Chondrocyte (in vitro differentiated cells): ENCODE results near the gene KLHL28. TPM values are rescaled to one million over a fixed set of nuclear protein-coding genes. Genes with fewer than 3 reads are reported as not detected.

Experiments
- DNase-seq: peaks from one replicate; pipeline ENCODE4 v3.0.0; 2021; ENCODE audit warnings: mixed read lengths, low spot score
- H3K27ac Mint-ChIP-seq: one replicate; pipeline ENCODE4 v1.8.0; 2021; ENCODE audit warnings: mild to moderate bottlenecking, moderate library complexity, mixed read lengths; ENCODE audit not compliant: unreplicated experiment
- H3K27me3 Mint-ChIP-seq: 2 replicates; pipeline ENCODE4 v1.8.0; 2021; ENCODE audit warnings: low read depth, mixed read lengths
- H3K36me3 Mint-ChIP-seq: 2 replicates; pipeline ENCODE4 v1.8.0; 2021; ENCODE audit warnings: low read depth, mixed read lengths
- H3K4me1 Mint-ChIP-seq: 2 replicates; pipeline ENCODE4 v1.8.0; 2021; ENCODE audit warnings: low read depth, mild to moderate bottlenecking, mixed read lengths
- H3K4me3 Mint-ChIP-seq: one replicate; pipeline ENCODE4 v1.8.0; 2021; ENCODE audit warnings: mild to moderate bottlenecking, moderate library complexity, mixed read lengths; ENCODE audit not compliant: unreplicated experiment
- H3K9me3 Mint-ChIP-seq: 2 replicates; pipeline ENCODE4 v1.8.0; 2021; ENCODE audit warnings: low read depth, mixed read lengths
- total RNA-seq: library from RNA; stranded (reverse); gene quantifications from 3 replicates; pipeline ENCODE4 v1.2.1, GENCODE V29; 2021
- TF ChIP-seq, protein P1 (sequence below): fragments of 200-600 bp; sonication (generic); IDR thresholded peaks from 2 replicates; pipeline ENCODE4 v1.5.0; 2021; ENCODE audit warnings: antibody characterized with exemption, mild to moderate bottlenecking, moderate library complexity

Gene KLHL28
- total RNA-seq, 1 donor from 2014 or later: 24.2 TPM

GRCh38 chr14:44960146-44960545, 1.6 kb downstream of the KLHL28 start:
- Mint-ChIP-seq H3K4me3 (no peak overlapping the region), H3K9me3 (no peaks in the 10 kb centered on the region), H3K27me3 (no peaks in the 10 kb centered on the region), H3K27ac (no peak overlapping the region), H3K36me3 (no peaks in the 10 kb centered on the region), H3K4me1 (peaks cover 39% of the 10 kb centered on the region)
- DNase-seq: no peak
- TF ChIP-seq, protein P1, sequence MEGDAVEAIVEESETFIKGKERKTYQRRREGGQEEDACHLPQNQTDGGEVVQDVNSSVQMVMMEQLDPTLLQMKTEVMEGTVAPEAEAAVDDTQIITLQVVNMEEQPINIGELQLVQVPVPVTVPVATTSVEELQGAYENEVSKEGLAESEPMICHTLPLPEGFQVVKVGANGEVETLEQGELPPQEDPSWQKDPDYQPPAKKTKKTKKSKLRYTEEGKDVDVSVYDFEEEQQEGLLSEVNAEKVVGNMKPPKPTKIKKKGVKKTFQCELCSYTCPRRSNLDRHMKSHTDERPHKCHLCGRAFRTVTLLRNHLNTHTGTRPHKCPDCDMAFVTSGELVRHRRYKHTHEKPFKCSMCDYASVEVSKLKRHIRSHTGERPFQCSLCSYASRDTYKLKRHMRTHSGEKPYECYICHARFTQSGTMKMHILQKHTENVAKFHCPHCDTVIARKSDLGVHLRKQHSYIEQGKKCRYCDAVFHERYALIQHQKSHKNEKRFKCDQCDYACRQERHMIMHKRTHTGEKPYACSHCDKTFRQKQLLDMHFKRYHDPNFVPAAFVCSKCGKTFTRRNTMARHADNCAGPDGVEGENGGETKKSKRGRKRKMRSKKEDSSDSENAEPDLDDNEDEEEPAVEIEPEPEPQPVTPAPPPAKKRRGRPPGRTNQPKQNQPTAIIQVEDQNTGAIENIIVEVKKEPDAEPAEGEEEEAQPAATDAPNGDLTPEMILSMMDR: no peak

GRCh38 chr14:44959538-44959937, 2.2 kb downstream of the KLHL28 start:
- no peak for DNase-seq
- Mint-ChIP-seq H3K36me3 (no peaks in the 10 kb centered on the region), H3K4me3 (no peak overlapping the region), H3K27ac (no peak overlapping the region), H3K27me3 (no peaks in the 10 kb centered on the region), H3K4me1 (peaks cover 32% of the 10 kb centered on the region), H3K9me3 (no peaks in the 10 kb centered on the region)
- TF ChIP-seq, protein P1: no peak

DNA sequence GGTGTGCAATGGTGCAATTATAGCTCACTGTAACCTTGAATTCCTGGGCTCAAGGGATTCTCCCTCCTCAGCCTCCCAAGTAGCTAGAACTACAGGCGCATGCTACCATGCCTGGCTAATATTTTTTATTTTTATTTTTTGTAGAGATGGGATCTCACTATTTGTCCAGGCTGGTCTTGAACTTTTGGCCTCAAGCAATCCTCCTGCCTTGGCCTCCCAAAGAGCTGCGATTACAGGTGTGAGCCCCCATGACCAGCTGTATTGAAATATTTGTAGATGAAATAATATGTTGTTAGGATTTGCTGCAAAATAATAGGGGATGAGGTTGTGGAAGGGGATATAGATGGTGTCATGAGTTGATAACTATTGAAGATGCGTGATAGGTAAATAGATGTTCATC, 4.9 kb downstream of the KLHL28 start:
- TF ChIP-seq, protein P1: no peak
- no peaks in the 10 kb centered on the region for H3K36me3 Mint-ChIP-seq
- H3K27me3 Mint-ChIP-seq: no peaks in the 10 kb centered on the region
- H3K9me3 Mint-ChIP-seq: no peaks in the 10 kb centered on the region
- no peak for DNase-seq
- peaks cover 17% of the 10 kb centered on the region for H3K4me1 Mint-ChIP-seq
- no peak overlapping the region for H3K27ac Mint-ChIP-seq
- H3K4me3 Mint-ChIP-seq: no peak overlapping the region

- TF ChIP-seq, protein P1: no peak
- no peaks in the 10 kb centered on the region for H3K36me3 Mint-ChIP-seq
- no peak for DNase-seq
- no peak overlapping the region for H3K4me3 Mint-ChIP-seq
- H3K9me3 Mint-ChIP-seq: no peaks in the 10 kb centered on the region
- H3K27ac Mint-ChIP-seq: no peak overlapping the region
- H3K27me3 Mint-ChIP-seq: no peaks in the 10 kb centered on the region
- H3K4me1 Mint-ChIP-seq: peaks cover 17% of the 10 kb centered on the region
These were observed 6.2 kb downstream of the KLHL28 start for GRCh38 chr14:44955528-44955927.

GRCh38 chr14:44954750-44955149, 7.0 kb downstream of the KLHL28 start:
- Mint-ChIP-seq H3K27me3 (no peaks in the 10 kb centered on the region), H3K27ac (no peak overlapping the region), H3K4me3 (no peak overlapping the region), H3K4me1 (peaks cover 9% of the 10 kb centered on the region), H3K9me3 (no peaks in the 10 kb centered on the region), H3K36me3 (no peaks in the 10 kb centered on the region)
- TF ChIP-seq, protein P1: no peak
- no peak for DNase-seq
